Uterus (tissue), 2 donors: ENCODE data around the gene CITED4.

Experiments used
- CTCF ChIP-seq, 4 experiments: fragments of 200-600 bp in 2 of 4; fragments of 450-650 bp in 2 of 4; sonication (generic) in 2 of 4; IDR thresholded peaks; one replicate each; pipeline ENCODE4 v1.5.1; 2016 to 2019; ENCODE audit warnings: antibody characterized with exemption in 4 of 4, mild to moderate bottlenecking in 2 of 4, moderate library complexity in 1 of 4
- POLR2A ChIP-seq, 2 donors: fragments of 450-650 bp; IDR thresholded peaks; one replicate each; pipeline ENCODE4 v1.6.1; 2016; ENCODE audit warnings: antibody characterized with exemption in 2 of 2, mild to moderate bottlenecking in 1 of 2, moderate library complexity in 1 of 2

DNA sequence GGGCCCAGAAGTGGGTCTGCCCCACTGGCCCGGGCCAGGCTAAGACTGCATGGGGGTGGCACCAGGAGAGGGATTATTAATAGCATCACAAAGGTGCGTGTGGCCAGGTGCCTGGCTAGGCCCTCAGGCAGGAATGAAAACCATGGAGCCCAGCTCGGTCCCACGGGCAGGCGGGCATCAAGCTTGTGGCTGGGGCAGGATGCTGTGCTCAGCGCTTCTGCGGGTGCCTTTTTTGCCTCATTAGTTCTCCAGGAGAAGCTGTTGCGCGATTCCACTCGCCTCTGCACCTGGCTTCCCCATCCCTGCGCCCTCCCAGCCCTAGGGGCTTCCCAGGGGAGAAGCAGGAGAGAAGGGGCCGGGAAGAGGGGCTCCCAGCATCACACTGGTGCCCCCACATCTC, 39.3 kb downstream of the CITED4 start:
- no peak for TF ChIP-seq POLR2A (IDR thresholded peaks at IDR 0.05)
- no peak for TF ChIP-seq CTCF (IDR thresholded peaks at IDR 0.05)
